GM21737 (cell line): ENCODE results near the gene HDAC4.

ENCODE experiments used
- ATAC-seq: cut with Tn5 transposase; IDR thresholded peaks from one replicate; pipeline ENCODE4 v1.9.1; 2021; ENCODE audit warnings: mild to moderate bottlenecking, moderate library complexity; ENCODE audit not compliant: unreplicated experiment

HDAC4 gene

DNA sequence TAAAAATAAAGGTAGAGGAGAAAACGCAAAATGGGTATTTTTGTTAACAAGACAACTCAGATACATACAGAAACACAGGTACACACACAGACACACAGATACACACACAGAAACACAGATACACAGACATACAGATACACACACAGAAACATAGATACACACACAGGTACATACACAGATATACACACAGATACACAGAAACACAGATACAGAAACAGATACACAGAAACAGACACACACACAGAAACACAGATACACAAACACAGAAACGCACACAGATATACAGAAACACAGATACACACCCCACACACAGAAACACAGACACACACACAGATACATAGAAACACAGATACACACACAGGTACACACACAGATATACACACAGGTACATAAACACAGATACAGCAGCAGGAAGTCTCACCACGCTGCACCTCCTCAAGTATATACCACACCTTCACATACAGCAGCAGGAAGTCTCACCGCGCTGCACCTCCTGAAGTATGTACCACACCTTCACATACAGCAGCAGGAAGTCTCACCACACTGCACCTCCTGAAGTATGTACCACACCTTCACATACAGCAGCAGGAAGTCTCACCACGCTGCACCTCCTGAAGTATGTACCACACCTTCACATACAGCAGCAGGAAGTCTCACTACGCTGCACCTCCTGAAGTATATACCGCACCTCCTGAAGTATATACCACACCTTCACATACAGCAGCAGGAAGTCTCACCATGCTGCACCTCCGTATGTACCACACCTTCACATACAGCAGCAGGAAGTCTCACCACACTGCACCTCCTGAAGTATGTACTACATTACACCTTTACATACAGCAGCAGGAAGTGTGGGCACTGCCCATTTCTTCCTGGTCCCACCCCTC is 250.5 kb downstream of the HDAC4 start:
- ATAC-seq = no peak

GRCh38 chr2:239149501-239149900 is 251.3 kb downstream of the HDAC4 start:
- ATAC-seq = no peak

- no peak for ATAC-seq
These were observed 252.2 kb downstream of the HDAC4 start for GRCh38 chr2:239148495-239149200.

GRCh38 chr2:239147376-239147775 is 253.4 kb downstream of the HDAC4 start:
- ATAC-seq = no peak

GRCh38 chr2:239146741-239147181 is 254.1 kb downstream of the HDAC4 start:
- no peak for ATAC-seq

DNA sequence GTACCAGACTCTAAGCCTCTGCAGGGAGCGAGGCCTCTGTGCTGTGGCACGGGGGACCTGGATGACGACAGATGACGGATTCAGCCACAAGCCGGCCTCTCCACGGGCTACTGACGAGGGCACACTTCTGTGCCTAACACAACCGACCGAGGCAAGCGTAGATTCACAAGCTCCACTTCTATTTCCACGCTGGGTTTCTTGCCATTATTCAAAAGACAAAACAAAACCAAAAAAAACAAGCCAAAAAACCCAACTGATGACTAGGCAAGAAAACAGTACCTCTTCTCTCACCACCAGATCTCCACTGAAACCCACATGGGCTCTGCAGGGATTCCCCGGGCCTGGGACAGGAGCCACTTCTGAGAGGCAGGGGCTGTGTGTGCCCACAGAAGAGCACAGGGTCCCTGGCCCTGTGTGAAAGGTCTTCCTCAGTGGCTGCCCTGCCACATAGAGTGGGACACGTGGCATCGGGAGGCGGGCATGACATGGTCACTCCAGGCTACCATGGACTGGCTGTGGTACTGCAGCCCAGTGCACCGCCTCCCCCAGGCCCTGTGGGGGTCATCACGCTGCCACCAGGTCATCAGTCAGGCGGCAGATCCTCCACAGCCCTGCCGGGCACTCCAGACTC is 254.7 kb downstream of the HDAC4 start:
- no peak for ATAC-seq

DNA sequence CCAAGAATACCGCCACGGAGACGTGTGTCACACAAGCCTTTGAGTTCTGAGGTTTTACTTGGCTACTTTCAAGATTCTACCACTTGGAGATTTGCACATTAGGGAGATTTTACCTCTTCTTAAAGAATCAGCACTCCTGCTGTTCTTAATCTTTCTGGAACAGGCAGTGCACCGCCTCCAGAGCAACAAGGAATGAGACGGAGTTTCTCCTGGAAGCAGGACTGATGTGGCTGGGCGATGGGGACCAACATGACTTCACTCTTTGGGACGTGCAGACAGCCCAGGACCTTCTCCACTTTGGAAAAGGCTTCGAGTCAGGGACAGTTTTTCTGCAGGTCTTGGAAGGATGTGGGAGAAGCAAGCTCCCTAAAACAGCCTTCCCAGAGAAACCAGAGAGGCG is 255.2 kb downstream of the HDAC4 start:
- ATAC-seq = no peak

GRCh38 chr2:239145106-239145505 is 255.7 kb downstream of the HDAC4 start:
- ATAC-seq = no peak

- no peak for ATAC-seq
These were observed 256.2 kb downstream of the HDAC4 start for GRCh38 chr2:239144713-239144999.

- ATAC-seq = no peak
These were observed 256.7 kb downstream of the HDAC4 start for GRCh38 chr2:239143858-239144712.

- no peak for ATAC-seq
These were observed 258.0 kb downstream of the HDAC4 start for GRCh38 chr2:239142806-239143205.

DNA sequence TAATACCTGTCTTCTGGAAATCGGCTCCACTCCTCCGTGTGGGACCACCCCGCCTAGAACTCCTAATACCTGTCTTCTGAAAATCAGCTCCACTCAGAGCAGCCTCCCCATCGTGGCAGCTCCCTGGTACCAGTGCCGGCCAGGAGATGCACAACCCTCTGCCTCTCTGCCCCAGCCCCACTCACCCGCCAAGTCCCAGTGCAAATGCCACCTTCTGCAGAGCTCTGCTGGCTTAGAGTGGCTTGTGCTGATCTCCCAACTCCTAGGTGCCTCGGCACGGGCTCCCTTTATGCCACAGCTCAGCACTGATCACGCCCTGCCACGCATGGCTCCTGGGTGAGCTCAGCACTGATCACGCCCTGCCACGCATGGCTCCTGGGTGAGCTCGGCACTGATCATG is 258.5 kb downstream of the HDAC4 start:
- ATAC-seq = no peak

GRCh38 chr2:239141021-239141760 is 259.6 kb downstream of the HDAC4 start:
- ATAC-seq = no peak

DNA sequence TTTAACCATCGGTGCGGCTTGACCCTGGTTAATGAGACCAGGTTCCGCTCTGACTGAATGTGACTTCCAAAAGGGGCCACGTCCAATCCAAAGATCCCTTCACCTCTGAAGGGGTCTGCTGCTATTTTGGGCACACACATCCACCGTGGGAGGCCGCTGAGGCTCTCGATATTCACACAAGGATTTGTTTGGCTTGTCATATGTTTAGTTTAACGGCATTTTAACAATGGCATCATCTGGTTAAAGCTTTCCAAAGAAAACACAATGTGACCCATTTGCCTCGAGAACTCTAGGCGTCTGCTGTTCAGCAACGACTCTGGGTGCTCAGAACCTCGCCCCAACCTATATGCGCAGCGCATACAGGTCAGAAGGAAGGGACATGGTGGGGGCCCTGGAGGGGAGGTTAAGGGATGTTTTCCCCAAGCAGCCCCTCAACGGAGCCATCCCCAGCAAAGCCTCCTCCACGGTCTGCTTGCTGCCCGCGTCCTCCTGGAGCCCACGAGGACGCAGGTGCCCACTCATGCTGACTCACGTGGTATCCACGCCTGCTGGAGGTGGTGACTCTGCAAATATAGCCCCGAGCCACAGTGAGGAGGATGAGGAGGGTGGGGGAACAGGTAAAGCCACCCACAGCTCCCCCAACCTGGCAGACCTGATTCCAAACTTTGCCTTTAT is 260.3 kb downstream of the HDAC4 start:
- ATAC-seq = no peak

DNA sequence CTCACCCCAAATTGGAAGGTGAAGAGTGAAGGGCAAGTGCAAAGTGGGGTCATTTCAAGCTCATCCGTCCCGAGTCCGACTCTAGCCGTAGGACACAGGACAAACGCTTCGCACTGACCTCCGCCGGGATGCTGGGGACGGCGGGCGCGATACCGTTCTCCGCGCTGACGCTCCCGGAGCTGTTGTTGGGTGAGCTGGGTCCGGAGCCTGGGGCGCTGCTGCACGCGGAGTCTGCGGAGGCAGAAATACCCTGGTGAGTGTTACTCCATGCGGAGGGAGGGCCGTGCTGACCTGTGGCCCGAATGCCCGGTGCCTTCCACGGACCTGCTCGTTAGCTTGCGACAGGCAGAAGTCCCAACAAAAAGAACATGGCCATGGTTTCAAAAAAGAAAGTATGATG is 261.3 kb downstream of the HDAC4 start:
- ATAC-seq = no peak

- ATAC-seq = no peak
These were observed 261.7 kb downstream of the HDAC4 start for GRCh38 chr2:239139101-239139500.

DNA sequence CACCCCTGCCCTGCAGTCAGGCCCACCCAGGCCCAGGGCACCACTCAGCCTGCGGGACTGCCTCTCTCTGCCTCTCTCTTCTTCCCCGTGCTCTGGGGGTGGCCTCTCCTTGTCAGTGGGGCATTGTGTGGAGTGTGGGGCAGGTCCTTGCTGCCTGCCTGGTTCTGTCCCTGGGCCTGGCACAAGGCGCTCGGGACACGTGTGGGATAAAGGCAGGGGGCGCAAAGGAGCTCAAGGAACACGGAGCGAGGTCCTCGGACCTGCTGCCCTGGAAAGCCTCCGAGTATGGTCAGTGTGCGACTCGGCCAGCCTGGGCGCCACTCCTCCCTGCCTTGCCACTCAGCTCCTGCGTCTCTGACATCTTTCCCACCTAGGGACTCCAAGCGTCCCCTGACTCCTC is 262.2 kb downstream of the HDAC4 start:
- ATAC-seq = no peak

DNA sequence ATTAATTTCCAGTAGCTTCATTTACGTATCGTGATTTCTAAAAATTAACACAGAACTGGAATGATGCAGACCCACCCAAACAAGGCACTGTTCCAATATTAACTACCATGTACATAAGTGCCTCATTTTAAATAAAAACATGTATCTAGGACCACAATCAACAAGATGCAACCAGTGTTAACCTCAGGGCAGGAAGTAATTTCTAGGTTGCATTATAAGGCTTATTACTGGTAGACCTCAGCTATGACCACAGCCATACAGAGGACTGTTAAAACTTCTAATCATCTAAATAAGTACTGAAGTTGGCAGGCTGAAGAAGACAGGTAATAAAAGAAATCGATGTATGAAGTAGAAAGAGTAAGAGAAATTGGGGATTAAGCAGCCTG is 262.9 kb downstream of the HDAC4 start:
- no peak for ATAC-seq

- ATAC-seq = no peak
These were observed 263.5 kb downstream of the HDAC4 start for GRCh38 chr2:239137165-239137897.
